K562 (cell line): Measurements from ENCODE around the gene NF1. TPM values are rescaled to one million over a fixed set of nuclear protein-coding genes. Genes with fewer than 3 reads are reported as not detected.

Experiments
- ARID3B ChIP-seq: fragments of 250-450 bp; sonication (Bioruptor Pico); IDR thresholded peaks from 2 replicates; pipeline ENCODE4 v1.4.0; 2020; ENCODE audit warnings: borderline replicate concordance
- ETS2 ChIP-seq: IDR thresholded peaks from 2 replicates; pipeline ENCODE4 v1.6.1; 2016; ENCODE audit warnings: borderline replicate concordance, missing genetic modification characterization, mild to moderate bottlenecking, moderate library complexity, missing compliant biosample characterization; ENCODE audit not compliant: poor library complexity, severe bottlenecking
- MBD2 ChIP-seq: sonication (generic); IDR thresholded peaks from 2 replicates; pipeline ENCODE4 v1.6.1; 2016; ENCODE audit warnings: low read depth, borderline replicate concordance
- PCBP1 ChIP-seq: fragments of 200-400 bp; formaldehyde crosslinking; IDR thresholded peaks from 2 replicates; pipeline ENCODE4 v1.6.1; 2018; ENCODE audit warnings: mild to moderate bottlenecking, low read depth, low read length; ENCODE audit not compliant: poor library complexity, severe bottlenecking
- RCOR1 ChIP-seq, 2 experiments: IDR thresholded peaks; 2 replicates each; pipeline ENCODE4 v1.6.1; 2012; ENCODE audit warnings: low read depth in 2 of 2, low read length in 2 of 2, borderline replicate concordance in 1 of 2, improper control_type of control experiment in 1 of 2
- RERE ChIP-seq: sonication (generic); formaldehyde crosslinking; IDR thresholded peaks from 2 replicates; pipeline ENCODE4 v1.8.0; 2023; ENCODE audit warnings: missing genetic modification reagents, mild to moderate bottlenecking, borderline replicate concordance
- ZNF431 ChIP-seq: sonication (generic); formaldehyde crosslinking; IDR thresholded peaks from 2 replicates; pipeline ENCODE4 v1.8.0; 2022; ENCODE audit warnings: mild to moderate bottlenecking, missing genetic modification reagents
- polyA plus RNA-seq, 8 experiments: library from polyadenylated mRNA; depleted of rRNA in 4 of 8; stranded (reverse) in 5 of 8; unstranded in 3 of 8; fragments of >200 nt; fragmentation: Nextera tagmentation in 2 of 8; fragmentation: Illumina TruSeq in 1 of 8; extraction: Ambion mirVana in 2 of 8; extraction: Trizol in 1 of 8; gene quantifications; 2 replicates each; pipeline versions ENCODE4 v1.2.1 to v1.2.3, GENCODE V29; 2011 to 2014; ENCODE audit warnings: inconsistent platforms in 1 of 8, missing spikeins in 1 of 8
- total RNA-seq, 7 experiments: library from RNA; depleted of rRNA in 6 of 7; stranded (reverse); fragments of >200 nt in 6 of 7; fragmentation: Illumina TruSeq in 2 of 7; extraction: Trizol in 2 of 7; gene quantifications; 2 replicates each; pipeline versions ENCODE4 v1.2.1 to v1.2.3, GENCODE V29; 2011 to 2021; ENCODE audit warnings: low replicate concordance in 1 of 7

The NF1 gene
- total and polyA plus RNA-seq, 9 of the 15 experiments (the other 6 are each of a cell fraction or from before 2014, with no cell fraction given): 3.4 to 41.9 (median 24.3) TPM

GRCh38 chr17:31275116-31275515 lies 180.3 kb downstream of the NF1 start (continued):
- TF ChIP-seq ARID3B: no peak
- TF ChIP-seq PCBP1: no peak
- no peak for TF ChIP-seq RERE (CRISPR knock-in tag)
- no peak for TF ChIP-seq ETS2 (tag)
- TF ChIP-seq MBD2: no peak
- TF ChIP-seq ZNF431 (CRISPR knock-in tag): no peak
- TF ChIP-seq RCOR1 (IDR thresholded peaks at IDR 0.05; ENCODE audit: borderline replicate concordance in 1 of 2, low read depth in 2 of 2, low read length in 2 of 2): no peak
